NB4 (cell line): ENCODE data around the gene NT5DC4.

Source experiments
- DNase-seq: peaks from one replicate; pipeline ENCODE4 v3.0.0; 2010; ENCODE audit warnings: low read depth
- H3K4me3 ChIP-seq: one replicate; pipeline ENCODE4 v1.5.1; 2011; ENCODE audit warnings: mild to moderate bottlenecking, low read depth, low read length, moderate library complexity
- MYC ChIP-seq: IDR thresholded peaks from 2 replicates; pipeline ENCODE4 v1.6.1; 2011; ENCODE audit warnings: low read depth, low read length
- POLR2A ChIP-seq: IDR thresholded peaks from 2 replicates; pipeline ENCODE4 v1.6.1; 2011; ENCODE audit warnings: mild to moderate bottlenecking; ENCODE audit not compliant: insufficient read length; ENCODE audit errors: extremely low read depth
- TF ChIP-seq, protein P1 (sequence below): IDR thresholded peaks from one replicate; pipeline ENCODE4 v1.5.1; 2012; ENCODE audit warnings: low read depth, low read length
- TF ChIP-seq, protein P2 (sequence below): IDR thresholded peaks from 2 replicates; pipeline ENCODE4 v1.6.1; 2011; ENCODE audit warnings: low read depth, low read length

NT5DC4 gene

DNA sequence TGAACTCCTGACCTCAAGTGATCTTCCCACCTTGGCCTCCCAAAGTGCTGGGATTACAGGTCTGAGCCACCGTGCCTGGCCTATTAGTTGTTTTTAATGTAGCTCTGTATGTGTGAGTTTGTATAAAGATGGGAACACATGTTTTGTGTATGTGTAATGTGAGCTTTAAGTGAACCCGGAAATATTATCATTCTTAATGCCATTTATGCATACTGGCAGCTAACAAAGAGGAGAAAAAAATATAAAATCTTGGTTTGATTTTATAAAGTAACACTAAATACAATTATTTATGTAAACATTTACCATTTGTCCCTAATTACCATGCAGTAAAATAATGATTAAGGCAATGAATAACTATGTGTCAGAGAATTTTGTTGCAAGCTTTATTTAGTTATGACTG, 52.7 kb downstream of the NT5DC4 start:
- DNase-seq = no peak
- H3K4me3 ChIP-seq = no peak overlapping the region
- TF ChIP-seq, protein P1, sequence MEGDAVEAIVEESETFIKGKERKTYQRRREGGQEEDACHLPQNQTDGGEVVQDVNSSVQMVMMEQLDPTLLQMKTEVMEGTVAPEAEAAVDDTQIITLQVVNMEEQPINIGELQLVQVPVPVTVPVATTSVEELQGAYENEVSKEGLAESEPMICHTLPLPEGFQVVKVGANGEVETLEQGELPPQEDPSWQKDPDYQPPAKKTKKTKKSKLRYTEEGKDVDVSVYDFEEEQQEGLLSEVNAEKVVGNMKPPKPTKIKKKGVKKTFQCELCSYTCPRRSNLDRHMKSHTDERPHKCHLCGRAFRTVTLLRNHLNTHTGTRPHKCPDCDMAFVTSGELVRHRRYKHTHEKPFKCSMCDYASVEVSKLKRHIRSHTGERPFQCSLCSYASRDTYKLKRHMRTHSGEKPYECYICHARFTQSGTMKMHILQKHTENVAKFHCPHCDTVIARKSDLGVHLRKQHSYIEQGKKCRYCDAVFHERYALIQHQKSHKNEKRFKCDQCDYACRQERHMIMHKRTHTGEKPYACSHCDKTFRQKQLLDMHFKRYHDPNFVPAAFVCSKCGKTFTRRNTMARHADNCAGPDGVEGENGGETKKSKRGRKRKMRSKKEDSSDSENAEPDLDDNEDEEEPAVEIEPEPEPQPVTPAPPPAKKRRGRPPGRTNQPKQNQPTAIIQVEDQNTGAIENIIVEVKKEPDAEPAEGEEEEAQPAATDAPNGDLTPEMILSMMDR = no peak
- TF ChIP-seq, protein P2, sequence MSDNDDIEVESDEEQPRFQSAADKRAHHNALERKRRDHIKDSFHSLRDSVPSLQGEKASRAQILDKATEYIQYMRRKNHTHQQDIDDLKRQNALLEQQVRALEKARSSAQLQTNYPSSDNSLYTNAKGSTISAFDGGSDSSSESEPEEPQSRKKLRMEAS = no peak
- no peak for TF ChIP-seq POLR2A
- no peak for TF ChIP-seq MYC

DNA sequence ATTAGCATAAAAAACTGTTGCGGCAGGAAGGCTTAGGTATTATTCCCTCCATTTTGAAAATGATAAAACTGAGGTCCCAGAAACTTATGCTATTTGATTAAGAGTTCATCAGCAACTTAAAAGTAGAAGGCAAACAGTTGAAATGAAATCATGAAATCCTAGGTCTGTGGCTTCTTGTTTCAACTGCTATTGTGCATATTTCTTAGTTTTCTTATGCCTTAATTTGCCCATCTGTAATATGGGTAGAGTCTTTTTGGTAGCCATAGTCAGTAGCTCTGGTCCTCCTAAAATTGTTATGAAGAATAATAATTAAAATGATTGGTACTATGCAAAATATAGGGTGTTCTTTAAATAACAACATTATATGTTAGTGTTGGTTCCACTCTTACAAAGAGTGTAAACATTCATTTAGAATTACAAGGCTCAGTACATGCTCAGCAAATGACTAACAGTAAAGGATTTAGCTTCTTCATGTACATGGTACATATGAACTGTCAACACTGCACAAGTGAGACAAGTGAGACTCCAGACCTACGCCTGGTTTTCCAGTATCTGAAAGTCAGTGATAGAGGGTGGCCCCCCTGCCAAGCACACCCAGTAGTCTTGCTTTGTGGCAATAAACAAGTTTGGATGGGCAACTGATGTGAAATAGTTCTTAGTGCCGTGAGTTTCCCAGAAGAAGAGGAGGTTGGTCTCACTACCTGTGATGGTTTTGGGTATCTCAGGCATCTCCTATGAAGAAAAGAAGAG, 53.9 kb downstream of the NT5DC4 start:
- H3K4me3 ChIP-seq = no peak overlapping the region
- DNase-seq = no peak
- TF ChIP-seq, protein P2 = no peak
- TF ChIP-seq, protein P1 = no peak
- no peak for TF ChIP-seq MYC
- no peak for TF ChIP-seq POLR2A

DNA sequence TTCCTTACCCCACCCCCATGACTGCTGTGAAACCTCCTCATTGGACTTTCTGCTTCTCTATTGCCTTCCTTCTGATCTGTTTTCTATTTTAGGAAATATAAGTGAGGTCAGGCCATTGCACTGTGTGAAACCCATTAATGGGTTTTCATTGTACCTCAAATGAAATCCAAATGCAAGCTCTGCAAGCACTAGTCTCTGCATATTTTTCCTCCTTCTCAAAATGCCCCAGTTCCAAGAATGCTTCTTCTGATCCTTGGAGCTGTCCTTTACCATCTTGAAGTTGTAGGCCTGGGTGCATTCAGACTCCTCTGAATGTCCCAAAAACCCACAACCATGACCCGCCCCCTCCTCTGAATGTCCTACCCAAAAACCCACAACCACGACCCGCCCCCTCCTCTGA, 55.3 kb downstream of the NT5DC4 start:
- DNase-seq = peak; percentile 49
- no peak overlapping the region for H3K4me3 ChIP-seq
- TF ChIP-seq, protein P2 = no peak
- TF ChIP-seq MYC (no peak), POLR2A (no peak)
- TF ChIP-seq, protein P1 = no peak

DNA sequence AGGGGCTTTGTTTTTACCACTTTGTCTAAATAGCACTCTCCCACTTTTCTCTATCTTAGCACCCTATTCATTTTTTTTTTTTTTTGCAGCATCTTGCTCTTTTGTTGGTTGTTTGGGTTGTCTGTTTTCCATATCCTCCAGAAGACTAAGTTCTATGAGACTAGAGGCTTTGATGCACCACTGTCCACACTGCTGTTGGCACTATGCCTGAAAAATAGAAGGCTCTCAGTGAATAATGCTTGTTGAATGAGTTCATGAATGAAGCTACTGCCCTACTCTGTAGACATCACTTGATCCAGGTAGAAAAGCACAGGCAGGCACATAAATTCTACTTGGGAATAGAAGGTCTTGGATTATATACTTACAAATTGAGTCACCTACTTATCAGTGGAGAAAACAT, 56.2 kb downstream of the NT5DC4 start:
- H3K4me3 ChIP-seq = no peak overlapping the region
- DNase-seq = no peak
- TF ChIP-seq, protein P1 = no peak
- TF ChIP-seq MYC (no peak), POLR2A (no peak)
- TF ChIP-seq, protein P2 = no peak

DNA sequence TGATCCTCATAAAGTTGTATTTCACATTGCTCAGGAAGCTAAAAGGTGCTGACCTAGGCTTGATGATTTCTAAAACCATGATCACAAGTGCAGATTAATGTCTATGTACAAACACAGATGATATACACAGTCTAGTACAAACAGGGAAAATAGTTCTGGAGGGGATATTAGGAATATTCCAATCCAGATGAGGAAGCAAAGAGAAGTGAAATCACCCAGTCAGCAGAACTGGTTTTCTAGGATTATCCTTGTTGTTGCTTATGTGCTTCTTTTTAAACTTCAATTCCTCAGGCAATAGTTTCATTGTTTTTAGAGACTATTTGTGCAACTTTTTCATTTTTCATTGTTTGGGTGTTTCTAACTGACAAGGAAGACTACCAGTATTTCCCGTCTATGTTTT, 58.8 kb downstream of the NT5DC4 start:
- TF ChIP-seq, protein P2 = no peak
- TF ChIP-seq POLR2A (no peak), MYC (no peak)
- TF ChIP-seq, protein P1 = no peak
- no peak for DNase-seq
- H3K4me3 ChIP-seq = no peak overlapping the region
